GM21786 (cell line): Measurements from ENCODE around the gene TCF4.

ENCODE experiments used
- ATAC-seq: cut with Tn5 transposase; IDR thresholded peaks from one replicate; pipeline ENCODE4 v1.9.1; 2021; ENCODE audit not compliant: unreplicated experiment

TCF4 gene

DNA sequence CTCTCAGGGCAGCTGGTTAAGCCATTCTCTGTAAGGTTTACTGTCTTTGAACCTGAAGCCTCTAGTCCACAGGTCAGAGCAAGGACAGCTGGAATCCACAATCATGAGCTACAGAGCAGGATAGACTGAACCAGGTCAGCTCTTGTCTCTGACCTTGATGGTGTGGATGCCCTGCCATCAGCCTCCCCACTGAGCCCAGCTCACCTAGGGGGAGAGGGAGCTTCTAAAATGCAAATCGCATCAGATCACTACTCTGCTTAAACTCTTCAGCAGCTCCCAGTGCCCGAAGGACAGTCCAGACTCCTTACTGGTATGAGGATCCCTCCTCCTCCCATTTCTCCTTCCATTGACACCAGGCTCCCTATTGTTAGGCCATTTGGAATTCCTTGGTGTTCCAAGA lies 373.5 kb downstream of the TCF4 start:
- ATAC-seq: no peak

DNA sequence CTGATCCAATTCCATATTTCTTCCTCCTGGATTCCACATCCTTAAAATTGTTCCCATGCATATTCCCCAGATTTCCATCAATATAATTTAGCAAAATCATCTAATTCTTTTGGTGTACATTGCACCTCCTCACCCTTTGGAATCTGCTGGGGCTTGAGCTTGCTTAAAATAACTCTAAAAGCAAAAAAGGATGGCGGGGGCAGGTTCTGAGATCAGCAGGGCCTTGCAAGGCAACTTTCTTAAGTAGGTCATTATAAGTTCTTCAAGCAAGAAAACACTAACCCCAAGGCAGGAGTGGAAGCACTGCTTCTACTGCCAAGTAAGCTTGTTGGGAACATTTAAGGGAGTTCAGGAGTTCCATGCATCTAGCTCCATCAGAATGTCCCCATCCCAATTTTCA lies 374.4 kb downstream of the TCF4 start:
- no peak for ATAC-seq

DNA sequence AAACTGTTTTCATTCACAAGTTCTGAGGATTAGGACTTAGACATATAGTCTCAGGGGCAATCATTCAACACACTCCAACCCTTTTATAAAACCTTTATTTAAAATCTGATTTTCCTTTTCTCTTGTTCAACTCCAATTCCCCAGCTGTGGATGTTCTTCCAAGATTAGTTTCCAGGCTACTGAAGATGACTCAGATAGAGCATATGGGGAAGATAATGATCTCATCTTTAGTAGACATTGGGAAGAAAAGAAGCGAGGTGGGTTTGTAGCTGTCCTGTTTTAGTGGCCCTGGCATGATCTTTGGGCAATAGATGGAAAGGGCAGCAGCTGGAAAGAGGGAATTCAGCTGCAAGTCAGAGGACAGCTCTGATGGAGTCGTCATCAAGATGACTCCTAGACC lies 381.1 kb downstream of the TCF4 start:
- no peak for ATAC-seq

DNA sequence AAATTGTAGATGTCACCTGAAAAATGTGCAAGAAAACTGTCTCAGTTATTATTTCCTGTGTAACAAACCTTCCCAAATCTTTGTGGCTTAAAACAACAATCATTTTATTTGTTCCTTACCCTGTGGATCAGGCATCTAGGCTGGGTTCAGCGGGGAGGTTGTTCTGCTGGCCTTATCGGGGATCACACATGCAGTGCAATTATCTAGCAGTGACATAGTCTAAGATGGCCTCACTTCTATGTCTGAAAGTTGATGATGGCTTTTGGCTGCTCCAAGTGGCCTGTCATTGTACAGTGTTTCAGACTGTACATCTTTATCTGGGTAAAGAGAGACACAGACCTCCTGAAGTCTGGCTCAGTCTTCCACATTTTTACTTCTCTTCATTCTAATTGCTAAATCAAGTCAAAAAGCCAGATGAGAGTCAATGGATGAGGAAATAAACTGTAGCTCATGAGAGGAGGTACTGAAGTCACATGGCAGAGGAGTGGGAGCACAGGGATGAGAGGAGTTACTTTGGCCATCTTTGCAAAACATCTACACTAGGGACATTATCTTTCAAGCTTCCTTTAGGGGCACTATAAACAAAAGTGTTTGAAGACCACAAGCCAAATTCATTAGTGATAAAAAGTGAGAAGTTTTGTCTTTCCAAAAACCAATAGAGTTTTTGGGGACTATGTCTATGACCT lies 385.6 kb downstream of the TCF4 start:
- no peak for ATAC-seq

DNA sequence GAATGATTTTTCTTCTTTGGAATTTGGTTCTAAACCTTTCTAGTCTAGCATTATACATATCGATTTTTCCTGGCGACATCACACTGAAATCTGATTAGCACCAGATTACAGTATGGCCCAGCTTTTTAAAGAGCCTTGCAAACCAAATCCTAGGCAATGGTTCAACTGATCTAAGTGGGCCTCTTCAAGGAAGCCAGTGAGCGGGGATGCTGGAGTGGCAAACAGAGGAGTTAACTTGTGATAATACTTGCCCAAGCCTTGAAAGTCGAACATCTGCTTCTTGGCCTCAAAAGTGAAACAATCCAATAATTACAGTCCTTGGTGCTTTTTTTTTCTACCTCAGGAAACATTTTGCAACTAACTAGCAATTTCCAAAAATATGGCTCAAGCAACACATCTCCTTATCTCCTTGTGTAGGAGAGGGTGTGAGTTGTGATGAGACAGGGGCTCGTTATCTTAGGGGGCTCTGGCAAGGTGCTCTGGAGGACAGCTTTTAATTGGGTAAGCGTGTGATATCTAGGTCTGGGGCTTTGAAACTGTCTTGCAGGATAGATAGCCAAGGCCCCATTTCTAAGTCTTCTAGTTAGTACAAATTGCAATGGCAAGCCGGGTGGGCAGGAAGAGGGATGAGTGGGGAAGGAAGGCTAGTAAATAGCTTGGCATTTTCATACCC lies 388.6 kb downstream of the TCF4 start:
- no peak for ATAC-seq

DNA sequence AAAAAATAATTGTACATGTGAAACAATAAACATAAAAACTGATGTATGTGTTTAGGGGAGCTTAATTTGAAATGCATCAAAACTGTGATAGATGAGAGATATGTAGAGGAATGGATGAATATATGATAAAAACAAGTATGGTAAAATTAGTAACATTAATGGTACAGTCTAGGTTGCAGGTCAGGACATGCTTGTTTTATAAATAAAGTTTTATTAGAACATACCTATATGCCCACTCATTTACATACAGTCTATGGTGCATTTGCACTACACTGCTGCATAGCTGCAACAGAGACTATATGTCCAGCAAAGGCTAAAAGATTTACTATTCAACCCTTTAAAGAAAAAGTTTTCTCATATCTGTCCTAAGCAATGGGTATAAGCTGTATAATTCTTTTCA lies 392.1 kb downstream of the TCF4 start:
- ATAC-seq: no peak

DNA sequence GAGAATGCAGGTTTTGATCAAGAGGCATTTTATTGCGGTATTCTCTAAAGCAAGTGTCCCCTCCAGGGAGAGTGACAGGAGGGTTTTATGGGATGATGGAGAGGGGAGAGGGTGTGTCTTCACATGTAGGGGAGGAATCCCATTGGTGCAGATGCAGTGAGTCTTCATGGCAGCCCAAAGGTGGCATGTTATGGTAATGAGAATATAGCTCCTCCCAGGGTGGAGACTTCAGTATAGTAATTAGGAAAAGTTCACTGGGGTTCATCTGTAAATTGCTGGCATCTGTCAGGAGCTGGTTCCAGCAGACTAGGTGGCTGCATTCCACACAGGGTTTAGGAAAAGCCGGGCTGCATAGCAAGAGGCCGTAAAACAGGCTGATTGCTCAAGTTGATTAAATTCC lies 398.0 kb downstream of the TCF4 start:
- ATAC-seq: no peak

DNA sequence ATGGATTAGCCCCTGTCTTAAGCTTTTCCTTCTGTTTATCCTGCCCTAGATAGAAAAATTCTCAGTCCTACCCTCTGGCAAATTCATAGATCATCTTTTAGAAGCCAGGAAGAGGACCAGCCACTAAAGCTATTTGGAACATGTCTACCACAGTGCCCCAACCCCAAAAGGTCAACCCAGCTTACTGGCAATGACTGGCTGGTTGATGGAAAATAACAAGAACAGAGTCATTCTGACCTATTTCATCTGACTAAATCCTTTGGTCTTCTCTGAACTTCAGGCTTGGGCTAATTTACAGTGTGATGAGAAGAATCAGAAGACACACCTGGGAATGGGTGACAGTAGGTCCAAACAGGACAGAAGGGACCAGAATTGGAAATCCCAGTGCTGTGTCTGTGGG lies 401.4 kb downstream of the TCF4 start:
- ATAC-seq: no peak

DNA sequence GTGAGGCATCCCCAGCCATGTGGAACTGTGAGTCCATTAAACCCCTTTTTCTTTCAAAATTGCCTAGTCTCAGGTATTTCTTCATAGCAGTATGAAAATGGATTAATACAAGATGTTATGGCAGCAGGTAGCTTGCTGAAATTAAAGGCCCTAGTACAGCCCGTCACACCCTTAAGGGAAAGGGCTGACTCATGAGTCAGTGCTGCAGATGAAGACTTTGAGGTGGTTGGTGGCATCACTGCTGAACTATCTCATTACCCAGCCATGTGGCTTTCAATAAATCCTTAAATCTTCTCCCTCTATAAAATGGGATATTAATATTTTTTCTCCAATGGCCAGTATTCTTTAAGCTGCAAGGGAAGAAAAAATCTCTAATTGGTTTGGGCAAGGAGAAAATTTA lies 402.6 kb downstream of the TCF4 start:
- ATAC-seq: no peak

DNA sequence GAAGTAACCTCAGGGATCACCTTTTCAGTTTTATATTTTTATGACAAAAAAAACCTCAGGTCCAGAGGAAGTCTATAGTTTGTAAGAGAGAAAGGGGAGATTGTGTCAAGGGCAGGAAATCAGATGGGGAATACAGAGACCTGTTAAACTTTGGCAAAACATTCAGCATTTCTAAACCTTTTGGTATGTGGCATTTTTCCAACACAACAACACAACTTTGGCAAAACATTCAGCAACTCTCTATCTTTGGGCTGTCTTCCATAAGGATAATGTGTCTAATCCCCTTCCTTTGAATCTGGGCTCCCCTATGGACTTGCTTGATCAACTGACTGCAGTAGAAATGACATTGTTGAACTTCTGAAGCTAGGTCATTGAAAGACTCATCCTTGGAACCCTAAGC lies 408.2 kb downstream of the TCF4 start:
- no peak for ATAC-seq

DNA sequence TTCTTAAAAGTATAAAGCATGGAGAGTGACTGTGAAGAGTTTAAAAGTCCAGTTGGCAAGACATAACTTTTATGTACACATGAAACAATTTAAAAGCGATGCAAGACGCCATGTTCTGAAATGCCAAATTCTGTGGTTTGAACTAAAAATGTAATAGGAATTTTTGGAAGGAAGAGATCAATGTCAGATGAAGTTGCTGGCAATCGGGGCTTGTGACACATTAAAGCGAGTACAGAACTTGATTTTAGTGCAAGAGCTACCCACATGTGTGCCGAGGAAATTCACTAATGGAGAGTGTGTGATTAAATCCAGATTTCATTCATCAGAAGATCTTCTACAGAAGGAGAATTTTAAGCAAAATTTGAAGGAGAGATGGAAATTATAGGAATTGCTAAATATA lies 408.6 kb downstream of the TCF4 start:
- ATAC-seq: no peak

DNA sequence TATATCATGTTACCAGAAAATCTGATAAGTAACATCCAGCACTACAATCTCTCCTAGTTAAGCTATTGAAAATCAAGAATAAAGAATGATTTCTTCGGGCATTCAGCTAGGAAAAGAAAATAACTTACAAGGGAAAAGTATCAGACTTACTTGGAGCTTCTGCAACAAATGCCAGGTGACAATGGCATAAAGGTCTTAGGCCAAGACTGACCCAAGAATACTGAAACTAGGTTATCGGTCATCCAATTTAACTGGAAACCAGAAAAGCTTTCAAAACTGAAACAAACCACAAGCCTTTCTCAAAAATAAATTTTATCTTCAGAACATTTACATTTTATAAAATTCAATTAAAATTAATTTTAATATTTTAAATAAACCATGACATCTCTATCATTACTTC lies 414.7 kb downstream of the TCF4 start:
- no peak for ATAC-seq
